ENCODE results near the gene NKAIN2. TPM values are rescaled to one million over a fixed set of nuclear protein-coding genes. Genes with fewer than 3 reads are reported as not detected.

Gene NKAIN2
- polyA plus RNA-seq, 2 donors, result 0.02 TPM; not detected in 1

DNA sequence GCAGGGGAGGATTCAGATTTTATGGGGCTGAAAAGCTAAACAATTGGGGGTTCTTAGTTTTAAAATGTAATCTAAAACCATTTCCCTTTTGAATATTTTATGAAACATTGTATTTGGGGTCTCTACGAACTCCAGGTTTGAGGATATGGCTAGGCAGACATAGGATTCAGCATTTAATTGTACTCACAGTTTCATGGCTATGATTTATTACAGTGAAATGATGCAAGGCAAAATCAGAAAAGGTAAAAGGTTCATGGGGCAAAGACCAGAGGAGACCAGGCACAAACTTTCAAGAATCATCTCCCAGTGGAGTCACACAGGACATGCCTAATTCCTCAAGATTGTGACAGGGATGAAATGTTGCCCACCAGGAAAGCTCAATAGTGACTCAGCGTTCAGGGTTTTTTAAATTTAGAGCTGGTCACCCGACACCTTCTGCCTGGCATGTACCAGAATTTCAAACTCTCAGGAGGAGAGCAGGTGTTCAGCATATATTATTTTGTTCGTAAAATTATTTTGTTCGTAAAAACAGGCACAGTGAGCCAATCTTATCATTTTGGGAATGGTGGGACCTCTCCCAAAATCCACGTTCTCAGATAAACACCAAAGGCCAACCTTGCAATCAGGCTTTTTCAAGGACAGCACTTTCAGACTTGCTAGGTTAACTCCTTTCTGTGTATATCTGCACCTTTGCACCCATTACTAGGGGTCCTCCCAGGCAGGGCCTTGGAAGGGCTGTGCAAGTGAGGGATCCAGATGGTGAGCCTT is 270.3 kb downstream of the NKAIN2 start:
- Histone ChIP-seq H3K36me3 (ENCODE audit: control insufficient read depth in 2 of 2, insufficient read depth in 2 of 2, low read length in 1 of 2) (no peaks in the 10 kb centered on the region), H3K27ac (ENCODE audit: low read depth in 2 of 2, low read length in 1 of 2) (no peak overlapping the region), H3K27me3 (ENCODE audit: control insufficient read depth in 1 of 2, insufficient read depth in 2 of 2, low read length in 2 of 2) (no peaks in the 10 kb centered on the region), H3K9me3 (ENCODE audit: control insufficient read depth in 2 of 2, insufficient read depth in 1 of 2, low read depth in 1 of 2, low read length in 1 of 2) (no peaks in the 10 kb centered on the region), H3K4me1 (ENCODE audit: control insufficient read depth in 2 of 2, insufficient read depth in 2 of 2, low read length in 1 of 2) (no peaks in the 10 kb centered on the region), H3K4me3 (ENCODE audit: low read depth in 1 of 2, low read length in 2 of 2) (no peak overlapping the region)
- WGBS, 2 donors, result 79 to 82% methylated on average over 6 of the region's 6 CpGs

DNA sequence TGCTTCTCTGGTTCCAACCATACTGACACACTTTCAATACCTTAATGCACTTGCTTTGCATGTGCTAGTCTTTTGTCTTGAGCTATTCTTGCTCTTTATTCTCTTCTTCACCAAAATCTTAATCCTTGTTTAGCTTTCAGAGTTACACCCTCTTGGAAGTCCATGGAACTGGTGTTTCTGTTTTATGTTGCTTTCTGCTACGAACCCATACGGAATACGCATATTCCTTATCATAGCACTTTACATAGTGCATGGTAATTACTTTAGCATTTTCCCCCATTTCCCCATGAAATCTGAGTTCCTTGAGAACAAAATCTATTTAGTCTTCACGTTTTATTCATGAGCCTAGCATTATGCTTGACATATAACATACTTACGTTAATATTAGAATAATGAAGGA is 270.9 kb downstream of the NKAIN2 start:
- H3K9me3 ChIP-seq (ENCODE audit: control insufficient read depth in 2 of 2, insufficient read depth in 1 of 2, low read depth in 1 of 2, low read length in 1 of 2), result no peaks in the 10 kb centered on the region
- 84% methylated on average over 5 of the region's 5 CpGs for WGBS, 2 donors

DNA sequence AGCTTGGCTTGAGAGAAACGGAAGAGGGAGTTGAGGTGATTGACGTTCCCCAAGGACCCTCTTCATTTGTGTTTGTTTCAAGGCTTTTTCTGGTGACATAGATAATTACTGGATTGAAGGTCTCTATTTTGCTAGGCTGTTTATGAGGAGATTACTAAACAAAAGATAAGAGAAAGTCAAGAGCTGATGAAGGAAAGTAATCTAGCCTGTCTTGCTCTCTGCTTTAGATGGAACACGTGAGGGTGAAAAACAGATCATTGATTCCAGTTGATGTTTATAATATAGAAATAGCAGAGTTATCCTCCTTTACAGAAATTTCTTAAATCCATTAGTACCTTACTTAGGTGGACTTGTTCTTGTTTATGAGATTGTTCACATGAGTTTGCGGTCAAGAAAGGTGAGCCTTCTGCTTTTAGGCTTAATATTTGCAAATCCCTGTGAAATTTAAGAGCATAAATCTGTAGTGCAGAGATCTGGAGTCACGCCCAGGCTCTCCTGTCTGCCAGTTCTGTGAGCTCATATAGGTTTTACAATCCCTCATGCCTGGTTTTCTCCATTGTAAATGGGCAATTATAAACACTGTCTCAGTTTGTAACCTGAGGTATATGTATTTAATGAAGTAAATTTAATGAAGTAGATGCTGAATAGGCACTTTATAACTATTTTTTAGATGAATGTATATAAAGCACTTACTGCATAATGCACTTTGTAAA is 272.8 kb downstream of the NKAIN2 start:
- Histone ChIP-seq H3K27me3 (ENCODE audit: control insufficient read depth in 1 of 2, insufficient read depth in 2 of 2, low read length in 2 of 2) (no peaks in the 10 kb centered on the region), H3K4me3 (ENCODE audit: low read depth in 1 of 2, low read length in 2 of 2) (no peak overlapping the region), H3K27ac (ENCODE audit: low read depth in 2 of 2, low read length in 1 of 2) (no peak overlapping the region), H3K9me3 (ENCODE audit: control insufficient read depth in 2 of 2, insufficient read depth in 1 of 2, low read depth in 1 of 2, low read length in 1 of 2) (no peaks in the 10 kb centered on the region), H3K36me3 (ENCODE audit: control insufficient read depth in 2 of 2, insufficient read depth in 2 of 2, low read length in 1 of 2) (no peaks in the 10 kb centered on the region), H3K4me1 (ENCODE audit: control insufficient read depth in 2 of 2, insufficient read depth in 2 of 2, low read length in 1 of 2) (no peaks in the 10 kb centered on the region)
- WGBS, 2 donors, result 50 to 51% methylated on average over 5 of the region's 5 CpGs

More for the DNA sequence above, 270.9 kb downstream of the NKAIN2 start:
- Histone ChIP-seq H3K27me3 (ENCODE audit: control insufficient read depth in 1 of 2, insufficient read depth in 2 of 2, low read length in 2 of 2) (no peaks in the 10 kb centered on the region), H3K36me3 (ENCODE audit: control insufficient read depth in 2 of 2, insufficient read depth in 2 of 2, low read length in 1 of 2) (no peaks in the 10 kb centered on the region), H3K4me3 (ENCODE audit: low read depth in 1 of 2, low read length in 2 of 2) (no peak overlapping the region), H3K27ac (ENCODE audit: low read depth in 2 of 2, low read length in 1 of 2) (no peak overlapping the region), H3K4me1 (ENCODE audit: control insufficient read depth in 2 of 2, insufficient read depth in 2 of 2, low read length in 1 of 2) (no peaks in the 10 kb centered on the region)

DNA sequence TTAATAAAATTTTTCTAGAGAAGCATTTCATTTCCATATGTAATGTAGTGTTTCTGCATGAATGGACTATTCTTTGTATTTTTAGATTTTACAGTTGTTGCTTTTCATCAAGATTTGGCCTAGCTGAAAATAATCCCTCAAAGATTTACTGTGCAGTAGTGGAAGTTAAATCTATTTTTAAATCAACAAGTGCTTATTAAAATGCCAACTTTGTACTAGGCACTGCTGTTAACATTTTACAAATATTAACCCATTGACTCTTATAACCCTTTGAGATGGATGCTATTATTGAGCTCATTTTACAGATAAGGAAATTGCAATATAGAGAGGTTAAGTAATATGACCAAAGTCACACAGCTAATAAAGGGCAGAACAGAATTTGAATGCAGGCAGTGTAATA is 274.5 kb downstream of the NKAIN2 start:
- Histone ChIP-seq H3K27me3 (ENCODE audit: control insufficient read depth in 1 of 2, insufficient read depth in 2 of 2, low read length in 2 of 2) (no peaks in the 10 kb centered on the region), H3K4me3 (ENCODE audit: low read depth in 1 of 2, low read length in 2 of 2) (no peak overlapping the region)

DNA sequence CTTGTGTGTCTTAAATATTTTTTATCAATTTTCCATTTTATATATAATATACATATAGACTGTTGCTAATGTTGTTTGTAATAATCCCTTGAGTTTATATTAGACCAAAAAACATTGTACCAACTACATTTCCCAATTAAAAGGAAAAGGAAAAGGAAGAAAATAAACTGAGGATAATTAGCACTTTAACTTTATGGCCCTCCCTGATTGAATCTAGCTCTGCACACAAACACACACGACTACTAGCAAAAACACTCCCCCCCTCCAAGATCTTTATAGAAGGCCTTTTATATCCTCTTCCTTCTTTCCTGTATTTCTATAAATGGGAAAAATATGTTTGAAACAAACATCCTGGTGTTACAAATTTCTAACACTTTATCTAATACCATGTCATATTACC is 276.8 kb downstream of the NKAIN2 start:
- H3K27me3 ChIP-seq (ENCODE audit: control insufficient read depth in 1 of 2, insufficient read depth in 2 of 2, low read length in 2 of 2), result no peaks in the 10 kb centered on the region
- no peak overlapping the region for H3K4me3 ChIP-seq (ENCODE audit: low read depth in 1 of 2, low read length in 2 of 2)
- H3K9me3 ChIP-seq (ENCODE audit: control insufficient read depth in 2 of 2, insufficient read depth in 1 of 2, low read depth in 1 of 2, low read length in 1 of 2), result no peaks in the 10 kb centered on the region
- H3K4me1 ChIP-seq (ENCODE audit: control insufficient read depth in 2 of 2, insufficient read depth in 2 of 2, low read length in 1 of 2), result no peaks in the 10 kb centered on the region
- no peaks in the 10 kb centered on the region for H3K36me3 ChIP-seq (ENCODE audit: control insufficient read depth in 2 of 2, insufficient read depth in 2 of 2, low read length in 1 of 2)
- H3K27ac ChIP-seq (ENCODE audit: low read depth in 2 of 2, low read length in 1 of 2), result no peak overlapping the region
- WGBS, 2 donors, result 62 to 64% methylated on average over 1 of the region's 1 CpG

More for the DNA sequence above, 274.5 kb downstream of the NKAIN2 start:
- Histone ChIP-seq H3K27ac (ENCODE audit: low read depth in 2 of 2, low read length in 1 of 2) (no peak overlapping the region), H3K4me1 (ENCODE audit: control insufficient read depth in 2 of 2, insufficient read depth in 2 of 2, low read length in 1 of 2) (no peaks in the 10 kb centered on the region), H3K36me3 (ENCODE audit: control insufficient read depth in 2 of 2, insufficient read depth in 2 of 2, low read length in 1 of 2) (no peaks in the 10 kb centered on the region), H3K9me3 (ENCODE audit: control insufficient read depth in 2 of 2, insufficient read depth in 1 of 2, low read depth in 1 of 2, low read length in 1 of 2) (no peaks in the 10 kb centered on the region)

DNA sequence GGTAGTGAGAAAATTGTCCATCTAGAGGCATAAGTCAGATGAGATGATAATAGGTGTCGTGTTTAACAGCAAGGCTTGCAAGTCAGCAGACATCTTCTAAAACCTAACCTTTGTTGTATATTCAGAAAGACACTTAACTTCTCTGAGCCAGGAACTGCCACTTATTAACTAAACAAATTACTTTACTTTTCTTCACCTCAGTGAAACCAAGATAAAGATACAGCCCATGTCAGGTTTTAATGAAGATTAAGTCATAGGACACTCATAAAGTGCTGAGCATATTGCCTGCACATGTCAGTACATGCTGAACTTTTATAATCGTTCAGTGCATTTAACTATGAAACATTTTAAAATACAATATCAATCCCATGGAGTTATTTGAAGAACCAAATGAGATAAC is 286.8 kb downstream of the NKAIN2 start:
- WGBS, 2 donors, result 41 to 48% methylated on average over 2 of the region's 2 CpGs
- Histone ChIP-seq H3K27me3 (ENCODE audit: control insufficient read depth in 1 of 2, insufficient read depth in 2 of 2, low read length in 2 of 2) (no peaks in the 10 kb centered on the region), H3K4me1 (ENCODE audit: control insufficient read depth in 2 of 2, insufficient read depth in 2 of 2, low read length in 1 of 2) (no peaks in the 10 kb centered on the region)

DNA sequence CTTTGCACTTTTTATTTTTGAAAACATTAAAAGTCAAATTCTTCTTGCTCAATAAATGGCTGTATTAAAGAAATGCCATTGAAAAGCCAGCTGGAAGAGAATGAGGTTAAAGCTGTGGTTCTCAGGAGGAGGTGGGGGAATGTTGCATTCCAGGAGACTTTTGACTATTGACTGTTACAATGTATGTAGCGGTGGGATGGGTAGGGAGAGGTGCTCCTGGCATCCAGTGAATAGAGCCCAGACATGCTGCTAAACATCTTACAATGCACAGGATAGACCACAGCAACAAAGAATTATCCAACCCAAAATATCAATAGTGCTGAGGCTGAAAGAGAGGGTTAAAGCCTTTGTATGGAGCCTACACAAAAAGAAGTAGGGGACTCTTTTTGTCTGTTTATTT is 295.9 kb downstream of the NKAIN2 start:
- Histone ChIP-seq H3K36me3 (ENCODE audit: control insufficient read depth in 2 of 2, insufficient read depth in 2 of 2, low read length in 1 of 2) (no peaks in the 10 kb centered on the region), H3K27ac (ENCODE audit: low read depth in 2 of 2, low read length in 1 of 2) (no peak overlapping the region), H3K4me1 (ENCODE audit: control insufficient read depth in 2 of 2, insufficient read depth in 2 of 2, low read length in 1 of 2) (no peaks in the 10 kb centered on the region), H3K27me3 (ENCODE audit: control insufficient read depth in 1 of 2, insufficient read depth in 2 of 2, low read length in 2 of 2) (no peaks in the 10 kb centered on the region), H3K4me3 (ENCODE audit: low read depth in 1 of 2, low read length in 2 of 2) (no peak overlapping the region), H3K9me3 (ENCODE audit: control insufficient read depth in 2 of 2, insufficient read depth in 1 of 2, low read depth in 1 of 2, low read length in 1 of 2) (no peaks in the 10 kb centered on the region)
- 71 to 76% methylated on average over 1 of the region's 1 CpG for WGBS, 2 donors

More for the DNA sequence above, 286.8 kb downstream of the NKAIN2 start:
- Histone ChIP-seq H3K4me3 (ENCODE audit: low read depth in 1 of 2, low read length in 2 of 2) (no peak overlapping the region), H3K27ac (ENCODE audit: low read depth in 2 of 2, low read length in 1 of 2) (no peak overlapping the region), H3K9me3 (ENCODE audit: control insufficient read depth in 2 of 2, insufficient read depth in 1 of 2, low read depth in 1 of 2, low read length in 1 of 2) (no peaks in the 10 kb centered on the region), H3K36me3 (ENCODE audit: control insufficient read depth in 2 of 2, insufficient read depth in 2 of 2, low read length in 1 of 2) (no peaks in the 10 kb centered on the region)

DNA sequence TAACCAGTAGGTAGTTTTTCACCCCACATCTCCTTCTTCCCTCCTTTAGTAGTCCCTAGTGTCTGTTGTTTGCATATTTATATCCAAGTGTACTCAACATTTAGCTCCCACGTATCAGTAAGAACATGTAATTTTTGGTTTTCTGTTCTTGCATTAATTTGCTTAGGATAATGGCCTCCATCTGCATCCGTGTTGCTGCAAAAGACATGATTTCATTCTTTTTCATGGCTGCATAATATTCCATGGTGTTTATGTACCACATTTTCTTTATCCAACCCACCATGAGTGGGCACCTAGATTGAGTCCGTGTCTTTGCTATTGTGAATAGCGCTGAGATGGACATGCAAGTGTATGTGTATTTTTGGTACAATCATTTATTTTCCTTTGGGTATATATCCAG is 306.8 kb downstream of the NKAIN2 start:
- Histone ChIP-seq H3K36me3 (ENCODE audit: control insufficient read depth in 2 of 2, insufficient read depth in 2 of 2, low read length in 1 of 2) (no peaks in the 10 kb centered on the region), H3K4me3 (ENCODE audit: low read depth in 1 of 2, low read length in 2 of 2) (no peak overlapping the region), H3K4me1 (ENCODE audit: control insufficient read depth in 2 of 2, insufficient read depth in 2 of 2, low read length in 1 of 2) (no peaks in the 10 kb centered on the region), H3K27ac (ENCODE audit: low read depth in 2 of 2, low read length in 1 of 2) (no peak overlapping the region), H3K27me3 (ENCODE audit: control insufficient read depth in 1 of 2, insufficient read depth in 2 of 2, low read length in 2 of 2) (no peaks in the 10 kb centered on the region), H3K9me3 (ENCODE audit: control insufficient read depth in 2 of 2, insufficient read depth in 1 of 2, low read depth in 1 of 2, low read length in 1 of 2) (no peaks in the 10 kb centered on the region)
- 58 to 81% methylated on average over 4 of the region's 4 CpGs for WGBS, 2 donors

DNA sequence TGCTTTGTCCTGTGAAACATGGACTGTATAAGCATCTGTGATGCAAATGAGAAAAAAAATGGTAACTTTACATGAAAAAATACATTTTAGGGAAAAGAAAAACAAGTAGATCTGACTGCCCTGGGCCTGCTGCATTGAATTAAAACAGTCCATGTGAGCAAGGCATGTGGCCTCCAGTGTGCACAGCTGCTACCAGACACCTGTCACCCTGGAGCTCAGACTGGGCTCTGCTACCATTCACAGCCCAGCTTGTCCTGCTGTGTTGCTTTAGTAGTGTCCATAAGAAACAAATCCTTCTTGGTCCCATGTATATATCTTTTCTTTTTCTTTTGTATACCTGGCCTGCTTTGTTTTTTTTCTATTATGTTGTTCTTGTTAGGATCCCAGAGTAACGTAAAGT is 315.9 kb downstream of the NKAIN2 start:
- Histone ChIP-seq H3K27ac (ENCODE audit: low read depth in 2 of 2, low read length in 1 of 2) (no peak overlapping the region), H3K9me3 (ENCODE audit: control insufficient read depth in 2 of 2, insufficient read depth in 1 of 2, low read depth in 1 of 2, low read length in 1 of 2) (no peaks in the 10 kb centered on the region), H3K36me3 (ENCODE audit: control insufficient read depth in 2 of 2, insufficient read depth in 2 of 2, low read length in 1 of 2) (no peaks in the 10 kb centered on the region), H3K27me3 (ENCODE audit: control insufficient read depth in 1 of 2, insufficient read depth in 2 of 2, low read length in 2 of 2) (no peaks in the 10 kb centered on the region), H3K4me3 (ENCODE audit: low read depth in 1 of 2, low read length in 2 of 2) (no peak overlapping the region), H3K4me1 (ENCODE audit: control insufficient read depth in 2 of 2, insufficient read depth in 2 of 2, low read length in 1 of 2) (no peaks in the 10 kb centered on the region)
- 50 to 63% methylated on average over 1 of the region's 1 CpG for WGBS, 2 donors
